HG02623 (cell line): ENCODE results near the gene PGS1.

ENCODE experiments used
- ATAC-seq: cut with Tn5 transposase; IDR thresholded peaks from one replicate; pipeline ENCODE4 v1.9.1; 2021; ENCODE audit warnings: moderate library complexity; ENCODE audit not compliant: unreplicated experiment

Gene PGS1

GRCh38 chr17:78345791-78346494, 32.5 kb upstream of the PGS1 start:
- no peak for ATAC-seq

GRCh38 chr17:78346605-78347250, 31.7 kb upstream of the PGS1 start:
- ATAC-seq: no peak

- no peak for ATAC-seq
Measured at GRCh38 chr17:78347453-78347852, 31.0 kb upstream of the PGS1 start.

GRCh38 chr17:78348055-78348770, 30.2 kb upstream of the PGS1 start:
- no peak for ATAC-seq

- ATAC-seq: no peak
Measured at GRCh38 chr17:78349891-78350642, 28.4 kb upstream of the PGS1 start.

GRCh38 chr17:78351449-78352006, 26.9 kb upstream of the PGS1 start:
- ATAC-seq: no peak

- ATAC-seq: no peak
Measured at GRCh38 chr17:78353834-78354233, 24.6 kb upstream of the PGS1 start.

GRCh38 chr17:78355045-78355641, 23.3 kb upstream of the PGS1 start:
- no peak for ATAC-seq

- ATAC-seq: no peak
Measured at GRCh38 chr17:78355701-78356100, 22.7 kb upstream of the PGS1 start.

GRCh38 chr17:78356101-78356713, 22.2 kb upstream of the PGS1 start:
- peak; percentile 56 for ATAC-seq

- no peak for ATAC-seq
Measured at GRCh38 chr17:78357177-78357586, 21.3 kb upstream of the PGS1 start.

GRCh38 chr17:78357672-78358537, 20.5 kb upstream of the PGS1 start:
- ATAC-seq: no peak

GRCh38 chr17:78358538-78359320, 19.7 kb upstream of the PGS1 start:
- ATAC-seq: no peak

- ATAC-seq: no peak
Measured at GRCh38 chr17:78359321-78359996, 19.0 kb upstream of the PGS1 start.

- peak; percentile 38 for ATAC-seq
Measured at GRCh38 chr17:78359997-78360370, 18.5 kb upstream of the PGS1 start, which contains the start of gene SOCS3. Gene SOCS3 (minus strand): TSS chr17:78360077. CDS start chr17:78359095, 982 bp downstream.

- peak; percentile 19 for ATAC-seq
Measured at GRCh38 chr17:78360371-78361224, 17.9 kb upstream of the PGS1 start.

- no peak for ATAC-seq
Measured at GRCh38 chr17:78361225-78361701, 17.2 kb upstream of the PGS1 start.
